Natural killer cell (primary cell): ENCODE data around the gene TMEM128. TPM values are rescaled to one million over a fixed set of nuclear protein-coding genes. Genes with fewer than 3 reads are reported as not detected.

ENCODE experiments used
- total RNA-seq, 4 donors: library from RNA; stranded (reverse); fragments of 120-200 nt in 1 of 4; gene quantifications; one replicate each; pipeline versions ENCODE4 v1.2.3 to v1.2.4, GENCODE V29; 2013 to 2022

Gene TMEM128
- total RNA-seq, 3 donors from 2014 or later (not counting 1 experiment from before 2014, with no cell fraction given) = 9.3 to 12.2 (median 11.4) TPM

Other genes with a start within 250 kb of the TMEM128 start
- not detected for gene OTOP1, start 21.3 kb downstream of the TMEM128 start, total RNA-seq
- 10 to 100 TPM; 42.9 to 81.1 (median 55.8) TPM for gene LYAR, start 41.9 kb upstream of the TMEM128 start, total RNA-seq
- gene ZBTB49, start 42.0 kb upstream of the TMEM128 start, total RNA-seq = 10 to 100 TPM; 19.3 to 36.5 (median 30.0) TPM
- 1 to 10 TPM in 2 of 3 donors, not detected in 1; 1.2 to 5.8 TPM for gene NSG1, start 138.9 kb upstream of the TMEM128 start, total RNA-seq